IPS DF 6.9 (cell line): ENCODE measurements around the gene KLHL20.

Experiments
- DNase-seq: peaks from one replicate; pipeline ENCODE4 v3.0.0-alpha.2; 2013; ENCODE audit warnings: low read depth, low spot score
- H3K27ac ChIP-seq: one replicate; pipeline ENCODE4 v1.5.1; 2013; ENCODE audit warnings: low read length, control low read depth
- H3K27me3 ChIP-seq: 2 replicates; pipeline ENCODE4 v1.6.1; 2013; ENCODE audit warnings: mild to moderate bottlenecking, low read length; ENCODE audit not compliant: control insufficient read depth, insufficient read depth
- H3K36me3 ChIP-seq: 2 replicates; pipeline ENCODE4 v1.6.1; 2013; ENCODE audit warnings: low read length; ENCODE audit not compliant: control insufficient read depth, insufficient read depth
- H3K4me1 ChIP-seq: 2 replicates; pipeline ENCODE4 v1.6.1; 2013; ENCODE audit warnings: low read length; ENCODE audit not compliant: control insufficient read depth, insufficient read depth
- H3K4me3 ChIP-seq: 2 replicates; pipeline ENCODE4 v1.5.1; 2013; ENCODE audit warnings: mild to moderate bottlenecking, low read length
- H3K9me3 ChIP-seq: 2 replicates; pipeline ENCODE4 v1.6.1; 2013; ENCODE audit warnings: low read length, inconsistent platforms; ENCODE audit not compliant: control insufficient read depth, insufficient read depth
- WGBS: extraction: QIAGEN DNeasy Blood & Tissue Kit; methylation state at CpG from one replicate; pipeline ENCODE4 v1.1.7; 2013; ENCODE audit warnings: mixed read lengths, missing lambda C conversion rate; ENCODE audit not compliant: insufficient read length, insufficient coverage; 5-methylcytosine and 5-hydroxymethylcytosine counted together

Gene KLHL20

DNA sequence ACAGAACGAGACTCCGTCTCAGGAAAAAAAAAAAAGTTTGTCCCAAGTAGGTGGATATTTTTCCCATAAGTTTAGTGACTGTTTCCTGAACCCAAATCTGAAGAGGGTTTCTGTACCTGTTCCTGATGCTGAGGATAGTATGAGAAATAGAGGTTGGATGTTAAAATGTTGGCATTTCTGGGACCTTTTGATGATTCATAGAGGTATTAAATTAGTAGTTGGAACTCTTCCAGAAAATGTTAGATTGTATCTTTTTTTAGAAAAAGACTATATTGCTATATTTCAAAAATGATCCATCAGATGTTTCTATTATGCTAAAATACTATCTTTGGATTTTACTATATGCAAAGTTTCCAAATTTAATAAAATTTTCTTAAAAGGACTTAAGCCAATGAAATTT, 112.8 kb downstream of the KLHL20 start:
- peaks cover 2% of the 10 kb centered on the region; the same call in 1 of the 2 replicates for H3K36me3 ChIP-seq
- H3K4me1 ChIP-seq = no peaks in the 10 kb centered on the region
- no peak overlapping the region for H3K4me3 ChIP-seq
- WGBS = no CpG with 5 or more reads among the region's 2 CpGs
- H3K27me3 ChIP-seq = no peaks in the 10 kb centered on the region
- no peak for DNase-seq
- no peak overlapping the region for H3K27ac ChIP-seq
- H3K9me3 ChIP-seq = no peaks in the 10 kb centered on the region

DNA sequence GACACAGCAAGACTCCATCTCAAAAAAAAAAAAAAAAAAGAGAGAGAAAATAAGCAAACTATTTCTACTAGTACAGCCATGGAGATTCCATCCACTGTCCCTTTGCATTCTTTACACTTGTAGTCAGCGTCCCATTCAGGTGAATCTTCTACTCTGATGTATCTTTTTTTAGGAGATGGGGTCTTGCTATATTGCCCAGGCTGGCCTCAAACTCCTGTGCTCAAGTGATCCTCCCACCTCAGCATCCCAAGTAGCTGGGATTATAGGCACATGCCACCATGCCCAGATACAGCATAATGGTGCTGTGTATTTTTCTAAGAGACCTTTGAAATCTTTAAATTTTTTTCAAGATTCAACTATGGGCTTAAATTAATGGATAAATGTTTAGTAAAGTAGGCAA, 118.0 kb downstream of the KLHL20 start:
- H3K4me1 ChIP-seq = no peaks in the 10 kb centered on the region
- H3K27ac ChIP-seq = no peak overlapping the region
- no peaks in the 10 kb centered on the region for H3K27me3 ChIP-seq
- H3K9me3 ChIP-seq = no peaks in the 10 kb centered on the region
- WGBS = no CpG with 5 or more reads among the region's 1 CpG
- H3K36me3 ChIP-seq = peaks cover 2% of the 10 kb centered on the region; the same call in 1 of the 2 replicates
- no peak overlapping the region for H3K4me3 ChIP-seq
- DNase-seq = no peak
